Progenitor cell of endocrine pancreas (in vitro differentiated cells): ENCODE data around the gene IRF1. TPM values are rescaled to one million over a fixed set of nuclear protein-coding genes. Genes with fewer than 3 reads are reported as not detected.

ENCODE experiments used
- DNase-seq: peaks from one replicate; pipeline ENCODE4 v3.0.0; 2021; ENCODE audit warnings: low spot score; ENCODE audit not compliant: unreplicated experiment
- H3K27ac Mint-ChIP-seq: 2 replicates; pipeline ENCODE4 v1.8.0; 2021; ENCODE audit warnings: mild to moderate bottlenecking, moderate library complexity, mixed read lengths
- H3K27me3 Mint-ChIP-seq: 2 replicates; pipeline ENCODE4 v1.8.0; 2021; ENCODE audit warnings: mixed read lengths
- H3K36me3 Mint-ChIP-seq: 2 replicates; pipeline ENCODE4 v1.8.0; 2022; ENCODE audit warnings: mixed read lengths; ENCODE audit not compliant: insufficient read depth
- H3K4me1 Mint-ChIP-seq: 2 replicates; pipeline ENCODE4 v1.8.0; 2021; ENCODE audit warnings: low read depth, mixed read lengths
- H3K4me3 Mint-ChIP-seq: 2 replicates; pipeline ENCODE4 v1.8.0; 2021; ENCODE audit warnings: low read depth, mild to moderate bottlenecking, moderate library complexity, mixed read lengths
- H3K9me3 Mint-ChIP-seq: 2 replicates; pipeline ENCODE4 v1.8.0; 2021; ENCODE audit warnings: low read depth, mixed read lengths
- total RNA-seq: library from RNA; stranded (reverse); gene quantifications from 2 replicates; pipeline ENCODE4 v1.2.1, GENCODE V29; 2021
- TF ChIP-seq, protein P1 (sequence below): fragments of 200-600 bp; sonication (generic); IDR thresholded peaks from one replicate; pipeline ENCODE4 v1.5.0; 2021; ENCODE audit warnings: antibody characterized with exemption, mild to moderate bottlenecking; ENCODE audit not compliant: unreplicated experiment

IRF1 gene
- total RNA-seq, 1 donor from 2014 or later, result 2.3 TPM

DNA sequence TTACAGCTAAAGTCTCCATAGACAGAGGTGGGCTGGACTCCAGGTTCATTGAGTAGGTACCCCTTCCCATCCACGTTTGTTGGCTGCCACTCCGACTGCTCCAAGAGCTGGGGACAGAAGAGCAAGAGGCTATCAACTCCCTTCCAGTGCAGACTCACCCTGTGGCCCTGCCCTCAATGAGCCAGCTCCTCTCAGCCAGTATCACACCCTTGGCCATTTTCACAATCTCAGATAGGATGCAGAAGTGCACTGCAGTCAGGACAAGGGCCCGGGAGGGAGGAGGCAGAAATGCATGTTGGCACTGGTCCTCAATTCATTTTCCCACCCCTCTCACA, 6.2 kb downstream of the IRF1 start:
- H3K27me3 Mint-ChIP-seq, result peaks cover 11% of the 10 kb centered on the region
- TF ChIP-seq, protein P1, sequence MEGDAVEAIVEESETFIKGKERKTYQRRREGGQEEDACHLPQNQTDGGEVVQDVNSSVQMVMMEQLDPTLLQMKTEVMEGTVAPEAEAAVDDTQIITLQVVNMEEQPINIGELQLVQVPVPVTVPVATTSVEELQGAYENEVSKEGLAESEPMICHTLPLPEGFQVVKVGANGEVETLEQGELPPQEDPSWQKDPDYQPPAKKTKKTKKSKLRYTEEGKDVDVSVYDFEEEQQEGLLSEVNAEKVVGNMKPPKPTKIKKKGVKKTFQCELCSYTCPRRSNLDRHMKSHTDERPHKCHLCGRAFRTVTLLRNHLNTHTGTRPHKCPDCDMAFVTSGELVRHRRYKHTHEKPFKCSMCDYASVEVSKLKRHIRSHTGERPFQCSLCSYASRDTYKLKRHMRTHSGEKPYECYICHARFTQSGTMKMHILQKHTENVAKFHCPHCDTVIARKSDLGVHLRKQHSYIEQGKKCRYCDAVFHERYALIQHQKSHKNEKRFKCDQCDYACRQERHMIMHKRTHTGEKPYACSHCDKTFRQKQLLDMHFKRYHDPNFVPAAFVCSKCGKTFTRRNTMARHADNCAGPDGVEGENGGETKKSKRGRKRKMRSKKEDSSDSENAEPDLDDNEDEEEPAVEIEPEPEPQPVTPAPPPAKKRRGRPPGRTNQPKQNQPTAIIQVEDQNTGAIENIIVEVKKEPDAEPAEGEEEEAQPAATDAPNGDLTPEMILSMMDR, result no peak
- H3K36me3 Mint-ChIP-seq, result no peaks in the 10 kb centered on the region
- no peak overlapping the region for H3K4me3 Mint-ChIP-seq
- no peak overlapping the region for H3K27ac Mint-ChIP-seq
- no peaks in the 10 kb centered on the region for H3K9me3 Mint-ChIP-seq
- DNase-seq, result no peak
- H3K4me1 Mint-ChIP-seq, result no peaks in the 10 kb centered on the region

DNA sequence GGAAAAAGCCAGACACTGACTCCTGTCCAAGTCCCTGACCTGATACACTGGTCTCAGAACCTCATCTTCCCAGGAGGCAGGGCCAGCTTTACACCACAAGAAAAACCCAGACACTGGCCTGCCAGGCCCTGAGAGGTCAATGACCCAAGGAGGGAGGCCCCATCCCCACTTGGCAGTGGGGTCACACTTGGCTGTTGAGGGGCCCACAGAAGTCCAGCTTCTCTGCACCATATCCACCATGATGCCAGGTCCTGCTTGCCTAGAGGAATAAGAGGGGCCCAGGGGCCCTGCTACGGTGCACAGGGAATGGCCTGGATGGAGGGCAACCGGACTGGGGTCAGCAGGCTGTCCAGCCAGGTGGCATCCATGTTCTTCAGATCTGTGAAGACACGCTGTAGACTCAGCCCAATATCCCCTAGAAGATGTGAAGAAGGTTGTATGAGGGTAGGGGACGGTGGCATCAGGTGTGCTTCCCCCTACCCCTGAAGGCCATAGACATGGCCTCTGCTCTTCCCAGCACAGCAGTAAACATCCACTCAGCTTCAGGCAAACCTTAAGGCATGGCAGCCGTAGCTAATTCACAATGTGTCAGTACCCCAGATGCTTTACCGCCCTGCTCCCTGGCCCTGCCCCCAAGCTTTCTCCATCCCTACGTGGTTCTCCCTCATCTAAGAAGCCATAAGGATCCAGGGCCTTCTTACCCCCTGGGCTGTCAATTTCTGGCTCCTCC, 6.7 kb downstream of the IRF1 start:
- TF ChIP-seq, protein P1, result no peak
- no peaks in the 10 kb centered on the region for H3K9me3 Mint-ChIP-seq
- no peak for DNase-seq
- H3K36me3 Mint-ChIP-seq, result no peaks in the 10 kb centered on the region
- no peaks in the 10 kb centered on the region for H3K4me1 Mint-ChIP-seq
- no peak overlapping the region for H3K27ac Mint-ChIP-seq
- H3K4me3 Mint-ChIP-seq, result no peak overlapping the region
- peaks cover 6% of the 10 kb centered on the region for H3K27me3 Mint-ChIP-seq

DNA sequence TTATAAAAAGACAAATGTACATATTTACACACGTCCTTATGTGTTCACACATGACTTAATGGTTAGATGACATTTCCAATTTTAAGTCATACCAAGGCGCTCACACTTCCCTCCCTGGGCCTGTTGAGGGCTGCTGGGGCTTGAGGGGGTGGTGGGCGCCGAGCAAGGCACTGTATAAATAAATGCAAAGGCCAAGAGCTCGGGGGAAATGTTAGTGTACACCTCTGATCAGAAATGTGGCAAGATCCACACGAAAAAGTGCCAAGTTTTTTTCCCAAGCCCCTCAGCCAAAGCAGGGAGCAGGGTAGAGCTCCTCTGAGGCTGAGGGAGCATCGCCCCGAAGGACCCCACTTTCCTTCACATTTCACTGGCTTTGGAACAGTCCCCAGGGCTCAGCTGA, 7.5 kb downstream of the IRF1 start:
- TF ChIP-seq, protein P1, result no peak

DNA sequence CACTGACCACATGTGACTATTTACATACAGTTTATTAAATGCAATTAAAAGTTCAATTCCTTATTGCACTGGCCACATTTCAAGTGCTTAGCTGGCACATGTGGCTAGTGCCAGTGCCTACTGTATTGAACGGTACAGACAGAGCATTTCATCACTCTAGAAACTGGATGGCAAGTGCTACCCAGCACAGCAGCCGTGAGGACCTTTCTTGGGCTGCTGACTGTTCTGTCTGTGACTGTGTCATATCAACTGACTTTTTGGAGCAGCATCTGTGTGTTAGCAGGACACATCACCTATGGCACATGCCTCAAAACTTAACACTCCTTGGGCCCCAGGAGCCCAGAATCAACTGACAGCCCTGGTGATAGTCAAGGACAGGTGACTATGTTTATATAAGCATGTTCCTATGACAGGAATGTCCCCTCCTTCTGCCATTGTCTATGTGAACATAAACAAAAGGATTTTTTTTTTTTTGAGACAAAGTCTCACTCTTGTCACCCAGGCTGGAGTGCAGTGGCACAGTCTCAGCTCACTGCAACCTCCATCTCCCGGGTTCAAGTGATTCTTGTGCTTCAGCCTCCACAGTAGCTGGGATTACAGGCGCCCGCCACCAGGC, 8.9 kb downstream of the IRF1 start:
- DNase-seq, result no peak
- H3K9me3 Mint-ChIP-seq, result no peaks in the 10 kb centered on the region
- TF ChIP-seq, protein P1, result no peak
- no peak overlapping the region for H3K27ac Mint-ChIP-seq
- no peaks in the 10 kb centered on the region for H3K36me3 Mint-ChIP-seq
- no peaks in the 10 kb centered on the region for H3K27me3 Mint-ChIP-seq
- no peaks in the 10 kb centered on the region for H3K4me1 Mint-ChIP-seq
- H3K4me3 Mint-ChIP-seq, result no peak overlapping the region

More for the DNA sequence above, 7.5 kb downstream of the IRF1 start:
- Mint-ChIP-seq H3K36me3 (no peaks in the 10 kb centered on the region), H3K9me3 (no peaks in the 10 kb centered on the region), H3K27ac (no peak overlapping the region), H3K27me3 (peaks cover 3% of the 10 kb centered on the region), H3K4me3 (no peak overlapping the region), H3K4me1 (no peaks in the 10 kb centered on the region)
- no peak for DNase-seq

DNA sequence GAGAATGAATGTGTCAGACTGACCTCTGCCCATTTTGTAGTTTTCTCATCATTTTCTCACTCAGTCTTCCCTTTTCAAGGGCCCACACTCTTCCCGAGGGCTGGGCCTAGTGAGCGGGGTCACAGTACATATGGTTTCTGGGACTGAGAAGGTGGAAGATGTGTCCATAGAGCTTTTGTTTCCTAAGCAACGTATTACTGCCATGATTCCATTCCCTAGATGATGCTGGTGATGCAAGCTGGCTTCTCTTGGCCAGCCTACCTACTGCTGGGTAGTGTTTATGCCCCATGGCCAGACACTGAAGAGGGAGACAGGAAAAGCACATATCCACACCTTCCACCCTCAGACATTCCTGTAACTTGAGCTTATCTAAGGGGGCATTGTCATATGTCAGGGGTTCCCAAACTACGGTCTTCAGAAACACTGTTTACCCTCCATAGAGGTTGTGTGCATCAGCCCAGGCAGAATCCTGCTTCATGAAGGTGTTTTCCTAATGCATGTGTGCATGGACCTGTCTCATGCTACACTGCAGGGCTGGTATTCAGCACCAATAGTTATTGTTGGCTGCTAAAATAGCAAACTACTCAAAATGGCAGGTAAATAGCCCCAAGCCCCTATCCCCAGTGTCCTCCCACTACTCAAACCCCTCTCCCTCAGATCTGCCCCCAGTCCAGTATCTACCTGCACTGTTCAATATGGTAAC, 9.5 kb downstream of the IRF1 start:
- Mint-ChIP-seq H3K27ac (no peak overlapping the region), H3K4me1 (peaks cover 1% of the 10 kb centered on the region), H3K36me3 (no peaks in the 10 kb centered on the region), H3K4me3 (no peak overlapping the region), H3K9me3 (no peaks in the 10 kb centered on the region), H3K27me3 (no peaks in the 10 kb centered on the region)
- TF ChIP-seq, protein P1, result no peak
- DNase-seq, result no peak
